ENCODE data around the gene ISYNA1. TPM values are rescaled to one million over a fixed set of nuclear protein-coding genes. Genes with fewer than 3 reads are reported as not detected.

ISYNA1 gene
- total RNA-seq, 4 donors from 2014 or later: 5.3 to 26.4 (median 14.0) TPM

GRCh38 chr19:18470787-18471186, 32.9 kb upstream of the ISYNA1 start:
- Histone ChIP-seq H3K27ac (peak overlapping the region in 1 of 4 donors; percentile 17), H3K4me1 (peaks cover 2 to 65% (median 13%) of the 10 kb centered on the region in 4 donors), H3K9me3 (no peaks in the 10 kb centered on the region), H3K27me3 (no peaks in the 10 kb centered on the region), H3K4me3 (no peak overlapping the region), H3K36me3 (peaks cover 0 to 23% (median 0%) of the 10 kb centered on the region in 3 donors)
- no peak for DNase-seq
- TF ChIP-seq CTCF (IDR thresholded peaks at IDR 0.05) (no peak), POLR2A (IDR thresholded peaks at IDR 0.05) (no peak)

- TF ChIP-seq POLR2A (IDR thresholded peaks at IDR 0.05) (no peak), CTCF (IDR thresholded peaks at IDR 0.05) (peak; percentile 47 to 80 (median 75))
- peak overlapping the region in 1 of 4 donors; percentile 23 for H3K27ac ChIP-seq
- peaks cover 2 to 62% (median 11%) of the 10 kb centered on the region in 4 donors for H3K4me1 ChIP-seq
- DNase-seq: peak; percentile 50 to 85 (median 83)
- no peak overlapping the region for H3K4me3 ChIP-seq
- no peaks in the 10 kb centered on the region for H3K9me3 ChIP-seq
- no peaks in the 10 kb centered on the region for H3K27me3 ChIP-seq
- peaks cover 0 to 37% (median 0%) of the 10 kb centered on the region in 3 donors for H3K36me3 ChIP-seq
Observed at GRCh38 chr19:18469069-18469846, 31.3 kb upstream of the ISYNA1 start.

DNA sequence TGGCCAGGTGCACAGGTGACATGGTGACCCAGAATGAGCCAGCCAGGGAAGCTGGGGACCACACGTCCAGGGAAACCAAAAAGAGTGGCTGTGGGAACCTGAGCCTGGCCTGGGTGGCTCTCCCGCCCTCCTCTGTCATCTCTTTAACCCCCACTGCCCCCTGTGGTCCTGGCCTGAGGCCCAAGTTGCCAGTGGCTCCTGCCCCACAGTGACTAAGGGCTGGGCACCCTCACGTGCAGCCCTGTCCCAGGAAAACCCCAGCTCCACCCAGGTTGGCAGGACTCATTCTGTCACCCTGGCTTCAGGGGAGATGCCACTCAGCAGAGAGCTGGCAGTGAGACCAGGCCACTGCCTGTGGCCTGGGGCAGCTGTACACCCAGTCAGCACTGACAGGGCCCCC, 30.6 kb upstream of the ISYNA1 start:
- H3K27ac ChIP-seq: peak overlapping the region in 1 of 4 donors; percentile 23
- H3K9me3 ChIP-seq: no peaks in the 10 kb centered on the region
- peaks cover 0 to 39% (median 0%) of the 10 kb centered on the region in 3 donors for H3K36me3 ChIP-seq
- TF ChIP-seq CTCF (IDR thresholded peaks at IDR 0.05) (no peak), POLR2A (IDR thresholded peaks at IDR 0.05) (no peak)
- H3K4me1 ChIP-seq: peaks cover 0 to 61% (median 8%) of the 10 kb centered on the region in 4 donors
- H3K4me3 ChIP-seq: no peak overlapping the region
- H3K27me3 ChIP-seq: no peaks in the 10 kb centered on the region
- no peak for DNase-seq

DNA sequence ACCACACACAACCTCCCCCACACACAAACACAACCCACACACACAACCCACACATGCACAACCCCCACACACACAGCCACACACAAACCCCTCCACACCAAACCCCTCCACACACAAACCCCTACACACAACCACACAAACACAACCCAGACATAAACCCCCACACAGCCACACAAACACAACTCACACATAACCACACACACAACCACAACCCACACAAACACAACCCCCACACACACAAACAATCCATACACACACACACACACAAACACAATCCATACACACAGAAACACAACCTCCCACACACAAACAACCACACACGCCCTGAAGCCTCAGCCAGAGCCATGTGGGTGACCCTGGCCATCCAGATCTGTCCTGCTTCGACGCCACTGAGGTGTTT, 30.0 kb upstream of the ISYNA1 start:
- no peaks in the 10 kb centered on the region for H3K9me3 ChIP-seq
- no peak for DNase-seq
- no peak overlapping the region for H3K4me3 ChIP-seq
- H3K27me3 ChIP-seq: no peaks in the 10 kb centered on the region
- H3K27ac ChIP-seq: peak overlapping the region in 1 of 4 donors; percentile 23
- H3K36me3 ChIP-seq: peaks cover 0 to 39% (median 0%) of the 10 kb centered on the region in 3 donors
- no peak for TF ChIP-seq POLR2A (IDR thresholded peaks at IDR 0.05)
- no peak for TF ChIP-seq CTCF (IDR thresholded peaks at IDR 0.05)
- peaks cover 0 to 55% (median 8%) of the 10 kb centered on the region in 4 donors for H3K4me1 ChIP-seq

- TF ChIP-seq CTCF (IDR thresholded peaks at IDR 0.05): no peak
- no peak for TF ChIP-seq POLR2A (IDR thresholded peaks at IDR 0.05)
- peaks cover 0 to 36% (median 0%) of the 10 kb centered on the region in 3 donors for H3K36me3 ChIP-seq
- H3K4me1 ChIP-seq: peaks cover 0 to 59% (median 8%) of the 10 kb centered on the region in 4 donors
Observed at GRCh38 chr19:18466354-18466753, 28.4 kb upstream of the ISYNA1 start.

More at GRCh38 chr19:18466354-18466753, 28.4 kb upstream of the ISYNA1 start:
- no peak for DNase-seq
- H3K4me3 ChIP-seq: no peak overlapping the region
- peak overlapping the region in 3 of 4 donors; percentile 59 to 75 (median 75) for H3K27ac ChIP-seq
- H3K9me3 ChIP-seq: no peaks in the 10 kb centered on the region
- no peaks in the 10 kb centered on the region for H3K27me3 ChIP-seq

Data from Peyer's patch (tissue), 4 donors.